H1 (cell line): ENCODE results near the gene HS6ST3. TPM values are rescaled to one million over a fixed set of nuclear protein-coding genes. Genes with fewer than 3 reads are reported as not detected.

Source experiments
- CTCF ChIA-PET: fragments of 300-600 bp; sonication (Branson Sonifier 250); formaldehyde crosslinking; loops from one replicate; lab custom pipeline; 2021; ENCODE audit not compliant: partially characterized antibody; lab: Charles Lee
- POLR2A ChIA-PET: fragments of 300-600 bp; sonication (Branson Sonifier 250); formaldehyde crosslinking; loops from one replicate; lab custom pipeline; 2021; ENCODE audit warnings: inconsistent platforms; ENCODE audit not compliant: partially characterized antibody; lab: Charles Lee
- DNase-seq, 2 experiments: peaks; one replicate each; pipeline versions ENCODE4 v3.0.0 to v3.0.0-alpha.2; 2010 to 2022; ENCODE audit warnings: low spot score in 2 of 2, low read depth in 1 of 2, mixed read lengths in 1 of 2
- FAIRE-seq: peaks from 2 replicates; lab custom pipeline; 2011; peaks lifted over from hg19 to GRCh38; lab: Jason Lieb, UNC
- H2AFZ ChIP-seq: 2 replicates; pipeline ENCODE4 v1.8.1; 2012; ENCODE audit warnings: low read length, inconsistent platforms
- H2AK5ac ChIP-seq: 2 replicates; pipeline ENCODE4 v1.6.1; 2013; ENCODE audit warnings: low read depth, low read length
- H2BK120ac ChIP-seq: replicated peaks from 2 replicates; pipeline ENCODE3; 2013; ENCODE audit warnings: low read depth, low read length, inconsistent platforms
- H2BK12ac ChIP-seq: 2 replicates; pipeline ENCODE4 v1.6.1; 2013; ENCODE audit warnings: low read depth, low read length
- H2BK15ac ChIP-seq: 2 replicates; pipeline ENCODE4 v1.6.1; 2013; ENCODE audit warnings: low read length
- H2BK20ac ChIP-seq: 2 replicates; pipeline ENCODE4 v1.6.1; 2013; ENCODE audit warnings: low read length
- H2BK5ac ChIP-seq: 2 replicates; pipeline ENCODE4 v1.6.1; 2013; ENCODE audit warnings: low read depth, low read length
- H3K14ac ChIP-seq: 2 replicates; pipeline ENCODE4 v1.6.1; 2013; ENCODE audit warnings: inconsistent platforms; ENCODE audit not compliant: insufficient read length
- H3K18ac ChIP-seq: 2 replicates; pipeline ENCODE4 v1.6.1; 2013; ENCODE audit warnings: low read length; ENCODE audit errors: extremely low read depth
- H3K23ac ChIP-seq: 2 replicates; pipeline ENCODE4 v1.6.1; 2013; ENCODE audit warnings: inconsistent platforms; ENCODE audit not compliant: insufficient read length
- H3K23me2 ChIP-seq: 2 replicates; pipeline ENCODE4 v1.6.1; 2013; ENCODE audit warnings: low read depth, low read length
- H3K27ac ChIP-seq: 2 replicates; pipeline ENCODE4 v1.6.1; 2011; ENCODE audit warnings: low read depth, low read length, inconsistent platforms
- H3K27me3 ChIP-seq, 4 experiments: replicated peaks in 1 of 4; 1 replicate in 1 of 4; 2 replicates in 3 of 4; pipeline versions ENCODE4 v1.6.1 to v1.8.1; 2011 to 2013; ENCODE audit warnings: low read length in 3 of 4, mild to moderate bottlenecking in 3 of 4, inconsistent platforms in 2 of 4, mixed read lengths in 2 of 4, moderate library complexity in 1 of 4; ENCODE audit not compliant: control insufficient read depth in 3 of 4, insufficient read depth in 3 of 4; ENCODE audit errors: extremely low read depth in 1 of 4
- H3K36me3 ChIP-seq, 4 experiments: 2 replicates each; pipeline versions ENCODE4 v1.6.1 to v1.8.1; 2011 to 2013; ENCODE audit warnings: mild to moderate bottlenecking in 4 of 4, low read length in 3 of 4, moderate library complexity in 2 of 4, control low read depth in 1 of 4, inconsistent platforms in 1 of 4; ENCODE audit not compliant: insufficient read depth in 4 of 4, control insufficient read depth in 2 of 4
- H3K4ac ChIP-seq: replicated peaks from 2 replicates; pipeline ENCODE3; 2013; ENCODE audit warnings: low read length, low read depth, mixed read lengths, inconsistent platforms; ENCODE audit not compliant: insufficient read length
- H3K4me1 ChIP-seq, 4 experiments: replicated peaks in 1 of 4; 1 replicate in 1 of 4; 2 replicates in 3 of 4; pipeline versions ENCODE4 v1.6.1 to v1.8.1; 2011 to 2013; ENCODE audit warnings: low read length in 3 of 4, inconsistent platforms in 2 of 4, mixed read lengths in 1 of 4; ENCODE audit not compliant: insufficient read depth in 4 of 4, control insufficient read depth in 3 of 4
- H3K4me2 ChIP-seq, 2 experiments: 2 replicates each; pipeline versions ENCODE4 v1.6.1 to v1.8.1; 2011 to 2013; ENCODE audit warnings: low read depth in 2 of 2, low read length in 2 of 2, control low read depth in 1 of 2, inconsistent platforms in 1 of 2, mild to moderate bottlenecking in 1 of 2; ENCODE audit not compliant: insufficient read depth in 1 of 2
- H3K4me3 ChIP-seq, 4 experiments: fragments of 200-600, 300-600 bp in 1 of 4; sonication (generic), shearing (Covaris generic), sonication (Bioruptor Twin) in 1 of 4; 2 replicates each; pipeline versions ENCODE4 v1.5.1 to v1.8.1; 2011 to 2016; ENCODE audit warnings: low read length in 4 of 4, low read depth in 3 of 4, control low read depth in 2 of 4, inconsistent platforms in 2 of 4, mild to moderate bottlenecking in 2 of 4, mixed read lengths in 1 of 4, moderate library complexity in 1 of 4; ENCODE audit not compliant: insufficient read depth in 2 of 4; ENCODE audit errors: extremely low read depth in 1 of 4
- H3K56ac ChIP-seq: replicated peaks from 2 replicates; pipeline ENCODE3; 2013; ENCODE audit warnings: low read depth, mild to moderate bottlenecking, mixed read lengths, low read length, inconsistent platforms; ENCODE audit not compliant: insufficient read length
- H3K79me1 ChIP-seq: 2 replicates; pipeline ENCODE4 v1.6.1; 2013; ENCODE audit warnings: low read depth, low read length, control low read depth
- H3K79me2 ChIP-seq, 2 experiments: 2 replicates each; pipeline versions ENCODE4 v1.6.1 to v1.8.1; 2012 to 2013; ENCODE audit warnings: low read length in 2 of 2, mild to moderate bottlenecking in 2 of 2, inconsistent platforms in 1 of 2; ENCODE audit not compliant: insufficient read depth in 2 of 2, control insufficient read depth in 1 of 2
- H3K9ac ChIP-seq, 4 experiments: replicated peaks in 1 of 4; 1 replicate in 1 of 4; 2 replicates in 3 of 4; pipeline versions ENCODE4 v1.6.1 to v1.8.1; 2011 to 2013; ENCODE audit warnings: low read depth in 3 of 4, low read length in 3 of 4, control low read depth in 2 of 4, mild to moderate bottlenecking in 2 of 4, moderate library complexity in 2 of 4, inconsistent platforms in 1 of 4; ENCODE audit errors: extremely low read depth in 1 of 4
- H3K9me3 ChIP-seq, 2 experiments: 2 replicates each; pipeline versions ENCODE4 v1.6.1 to v1.8.1; 2012 to 2013; ENCODE audit warnings: mild to moderate bottlenecking in 2 of 2, moderate library complexity in 2 of 2, control low read depth in 1 of 2, inconsistent platforms in 1 of 2, low read depth in 1 of 2, low read length in 1 of 2, mixed read lengths in 1 of 2; ENCODE audit not compliant: insufficient read depth in 2 of 2
- H4K20me1 ChIP-seq, 2 experiments: replicated peaks in 1 of 2; 2 replicates each; pipeline versions ENCODE3 to v1.8.1; 2011 to 2013; ENCODE audit warnings: inconsistent platforms in 2 of 2, low read length in 2 of 2, mild to moderate bottlenecking in 1 of 2; ENCODE audit not compliant: insufficient read depth in 2 of 2, control insufficient read depth in 1 of 2
- H4K5ac ChIP-seq: 2 replicates; pipeline ENCODE4 v1.6.1; 2013; ENCODE audit warnings: low read length, low read depth, mixed read lengths, inconsistent platforms; ENCODE audit not compliant: insufficient read length
- H4K8ac ChIP-seq: 2 replicates; pipeline ENCODE4 v1.8.0; 2013; ENCODE audit warnings: mild to moderate bottlenecking, moderate library complexity, low read length, inconsistent platforms; ENCODE audit not compliant: insufficient read depth; ENCODE audit errors: extremely low read depth
- H4K91ac ChIP-seq: replicated peaks from 2 replicates; pipeline ENCODE3; 2013; ENCODE audit warnings: low read length, mixed read lengths, inconsistent platforms; ENCODE audit not compliant: insufficient read length
- BACH1 ChIP-seq: IDR thresholded peaks from 2 replicates; pipeline ENCODE4 v1.6.1; 2012; ENCODE audit warnings: low read length, improper control_type of control experiment
- NRF1 ChIP-seq: IDR thresholded peaks from 2 replicates; pipeline ENCODE4 v1.6.1; 2011; ENCODE audit warnings: mild to moderate bottlenecking, low read depth, low read length, improper control_type of control experiment
- SIN3A ChIP-seq, 2 experiments: IDR thresholded peaks in 1 of 2; conservative IDR thresholded peaks in 1 of 2; 2 replicates each; pipeline ENCODE4 v1.6.1; 2011 to 2012; ENCODE audit warnings: low read length in 2 of 2, improper control_type of control experiment in 1 of 2, low read depth in 1 of 2, mild to moderate bottlenecking in 1 of 2
- SIRT6 ChIP-seq: IDR thresholded peaks from one replicate; pipeline ENCODE4 v1.7.1; 2012; ENCODE audit warnings: low read length, inconsistent platforms
- WGBS, 2 experiments: shearing (Covaris generic) in 1 of 2; methylation state at CpG; one replicate each; pipeline versions ENCODE4 v1.1.6 to v1.1.7; 2013 to 2015; ENCODE audit warnings: low lambda C conversion rate in 2 of 2, mixed read lengths in 2 of 2, inconsistent platforms in 1 of 2, low coverage in 1 of 2, missing lambda C conversion rate in 1 of 2; ENCODE audit not compliant: insufficient replicate concordance in 2 of 2, insufficient coverage in 1 of 2, insufficient read length in 1 of 2; ENCODE audit errors: extremely low coverage in 1 of 2, missing lambda C conversion rate in 1 of 2; 5-methylcytosine and 5-hydroxymethylcytosine counted together
- polyA plus RNA-seq, 7 experiments: library from polyadenylated mRNA; depleted of rRNA in 3 of 7; stranded (reverse) in 5 of 7; unstranded in 2 of 7; fragments of >200 nt in 5 of 7; fragments of 200-250 nt in 2 of 7; gene quantifications; 1 replicate in 5 of 7; 2 replicates in 1 of 7; 4 replicates in 1 of 7; pipeline versions ENCODE4 v1.2.1 to v1.2.3, GENCODE V29; 2011 to 2013; ENCODE audit warnings: missing spikeins in 2 of 7, mixed read lengths in 2 of 7
- total RNA-seq: library from RNA; stranded (reverse); fragmentation: NEBNext Ultra II Directional; extraction: Animal tissue kit (Norgen Biotek cat#: 25700); gene quantifications from 2 replicates; pipeline ENCODE4 v1.2.1, GENCODE V29; 2021

The HS6ST3 gene
- total and polyA plus RNA-seq, 2 of the 8 experiments (the other 6 are each of a cell fraction or from before 2014, with no cell fraction given), result 0.45 to 1.2 TPM

DNA sequence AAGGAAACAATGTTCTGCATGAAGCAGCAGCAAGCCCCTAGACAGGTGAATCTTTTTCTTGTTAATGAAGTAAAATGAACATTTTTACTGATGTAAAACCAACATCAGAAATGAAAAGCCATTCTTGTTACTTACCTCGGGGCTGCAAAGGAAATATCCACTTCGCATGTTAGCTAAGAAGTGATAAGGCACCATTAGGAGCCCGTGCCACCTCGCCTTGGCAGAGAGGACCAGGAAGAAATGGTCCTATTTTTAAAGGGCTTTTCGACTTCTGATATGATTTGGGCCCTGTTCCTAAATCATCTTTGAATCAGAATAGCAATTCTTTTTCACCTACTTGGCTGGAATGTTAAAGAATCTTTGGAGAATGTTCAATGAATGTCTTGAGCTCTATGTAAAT lies 721.1 kb downstream of the HS6ST3 start:
- H4K8ac ChIP-seq, result no peak overlapping the region
- 91% methylated on average over 5 of the region's 5 CpGs; no CpG with 5 or more reads in 1 of the 2 experiments for WGBS, 2 experiments
- no peak overlapping the region for H2BK120ac ChIP-seq
- no peaks in the 10 kb centered on the region for H3K79me1 ChIP-seq
- no peak overlapping the region for H3K4ac ChIP-seq
- no peaks in the 10 kb centered on the region for H3K36me3 ChIP-seq
- H3K27ac ChIP-seq, result no peak overlapping the region
- no peak overlapping the region for H3K9ac ChIP-seq
- no peak overlapping the region for H3K56ac ChIP-seq
- H3K9me3 ChIP-seq, result no peaks in the 10 kb centered on the region
- no peak for TF ChIP-seq SIN3A (conservative IDR thresholded peaks at IDR 0.05 in 1 of 2, IDR thresholded peaks at IDR 0.05 in 1 of 2; ENCODE audit: low read depth in 1 of 2, low read length in 2 of 2)
- TF ChIP-seq BACH1, result no peak
- no peak for TF ChIP-seq SIRT6
- no peak for TF ChIP-seq NRF1
- no peak overlapping the region for H2AFZ ChIP-seq
- ChIA-PET POLR2A (no interaction called here), CTCF (interaction anchor here (0.7 to 1.8 kb wide), 4 partner anchors 12 to 147 kb away, joined by 3 to 4 read pairs (median 3); no protein-coding TSS in a partner anchor)
- no peak overlapping the region for H4K5ac ChIP-seq
- H3K4me3 ChIP-seq, result no peak overlapping the region
- no peak overlapping the region for H2BK12ac ChIP-seq
- no peak overlapping the region for H2BK20ac ChIP-seq
- H3K23ac ChIP-seq, result no peak overlapping the region
- no peaks in the 10 kb centered on the region for H3K23me2 ChIP-seq
- H2AK5ac ChIP-seq, result no peak overlapping the region
- no peak overlapping the region for H2BK15ac ChIP-seq
- H3K4me2 ChIP-seq, result no peak overlapping the region
- no peaks in the 10 kb centered on the region; a peak in 1 of 7 replicates for H3K27me3 ChIP-seq
- no peaks in the 10 kb centered on the region for H4K20me1 ChIP-seq
- FAIRE-seq, result no peak
- no peaks in the 10 kb centered on the region for H3K4me1 ChIP-seq
- H3K18ac ChIP-seq, result no peak overlapping the region
- no peak for DNase-seq
- H3K79me2 ChIP-seq, result no peaks in the 10 kb centered on the region
- H2BK5ac ChIP-seq, result no peak overlapping the region
- H4K91ac ChIP-seq, result no peak overlapping the region
- no peak overlapping the region for H3K14ac ChIP-seq
